Natural killer cell (primary cell): ENCODE data around the gene USP36. TPM values are rescaled to one million over a fixed set of nuclear protein-coding genes. Genes with fewer than 3 reads are reported as not detected.
"Not testable (repeated sequence)": the region's sequence is repeated elsewhere in the genome, so short reads cannot be mapped to it uniquely, and the experiment has no call there.

Source experiments
- ATAC-seq, 3 donors: fragments of 150-1000 bp in 2 of 3; fragments of 200-7000 bp in 1 of 3; cut with Tn5 transposase; 1 replicate in 1 of 3; 2 replicates in 2 of 3; pipeline ENCODE4 v1.10.0; 2021; ENCODE audit warnings: mild to moderate bottlenecking in 2 of 3, moderate library complexity in 2 of 3
- DNase-seq, 2 donors: peaks; one replicate each; pipeline versions ENCODE4 v3.0.0 to v3.0.0-alpha.2; 2013 to 2021; ENCODE audit warnings: mixed read lengths in 1 of 2
- H3K27ac ChIP-seq: one replicate; pipeline ENCODE4 v1.5.1; 2013; ENCODE audit warnings: mild to moderate bottlenecking, low read length
- H3K27me3 ChIP-seq: one replicate; pipeline ENCODE4 v1.6.1; 2013; ENCODE audit warnings: low read length; ENCODE audit not compliant: control insufficient read depth, insufficient read depth
- H3K36me3 ChIP-seq: one replicate; pipeline ENCODE4 v1.6.1; 2013; ENCODE audit warnings: low read length; ENCODE audit not compliant: control insufficient read depth, insufficient read depth
- H3K4me1 ChIP-seq: one replicate; pipeline ENCODE4 v1.6.1; 2013; ENCODE audit warnings: low read length; ENCODE audit not compliant: control insufficient read depth, insufficient read depth
- H3K4me3 ChIP-seq: one replicate; pipeline ENCODE4 v1.5.1; 2013; ENCODE audit warnings: low read length
- H3K9me3 ChIP-seq: one replicate; pipeline ENCODE4 v1.6.1; 2013; ENCODE audit warnings: low read length; ENCODE audit not compliant: control insufficient read depth, insufficient read depth
- H3K27ac Mint-ChIP-seq, 2 donors: one replicate each; pipeline ENCODE4 v1.8.0; 2022; ENCODE audit warnings: mild to moderate bottlenecking in 2 of 2, mixed read lengths in 2 of 2, moderate library complexity in 1 of 2
- H3K27me3 Mint-ChIP-seq, 2 donors: one replicate each; pipeline ENCODE4 v1.8.0; 2022; ENCODE audit warnings: low read depth in 2 of 2, mixed read lengths in 2 of 2
- H3K36me3 Mint-ChIP-seq: one replicate; pipeline ENCODE4 v1.8.0; 2022; ENCODE audit warnings: mixed read lengths
- H3K4me1 Mint-ChIP-seq, 2 donors: one replicate each; pipeline ENCODE4 v1.8.0; 2022; ENCODE audit warnings: mixed read lengths in 2 of 2
- H3K4me3 Mint-ChIP-seq: one replicate; pipeline ENCODE4 v1.8.0; 2022; ENCODE audit warnings: mild to moderate bottlenecking, moderate library complexity, mixed read lengths
- H3K9me3 Mint-ChIP-seq, 2 donors: one replicate each; pipeline ENCODE4 v1.8.0; 2022; ENCODE audit warnings: mixed read lengths in 2 of 2
- CTCF ChIP-seq: fragments of 200-600 bp; IDR thresholded peaks from one replicate; pipeline ENCODE4 v1.8.0; 2022; ENCODE audit warnings: antibody characterized with exemption
- WGBS: methylation state at CpG from one replicate; pipeline ENCODE4 v1.1.7; 2013; ENCODE audit warnings: missing lambda C conversion rate; ENCODE audit not compliant: insufficient coverage; 5-methylcytosine and 5-hydroxymethylcytosine counted together
- intact Hi-C: fragments of 100-400 bp; cut with micrococcal nuclease; formaldehyde crosslinking; loops from one replicate; pipeline ENCODE4 v1.14.2; 2022
- total RNA-seq, 4 donors: library from RNA; stranded (reverse); fragments of 120-200 nt in 1 of 4; gene quantifications; one replicate each; pipeline versions ENCODE4 v1.2.3 to v1.2.4, GENCODE V29; 2013 to 2022

Gene USP36
- 100 to 1,000 TPM; 241 to 304 (median 270) TPM for total RNA-seq
- 50.1 TPM for total RNA-seq (2013)

GRCh38 chr17:78840780-78841611 is at the start of gene USP36:
Gene USP36, minus strand, starts transcription at chr17:78840814. Its CDS starts 4,451 bp downstream, at chr17:78836363.
- TF ChIP-seq CTCF: no peak
- peak within 1 kb of the TSS; percentile 96 for H3K27ac ChIP-seq
- DNase-seq (peak; percentile 100), ATAC-seq (peak; percentile 82 to 94 (median 85))
- H3K36me3 ChIP-seq: peaks cover 18% of the 10 kb centered on the region
- Mint-ChIP-seq H3K27ac (peak within 1 kb of the TSS; percentile 92 to 96), H3K27me3 (no peaks in the 10 kb centered on the region), H3K4me3 (peak within 1 kb of the TSS; percentile 89), H3K36me3 (peaks cover 8% of the 10 kb centered on the region), H3K4me1 (peaks cover 23 to 44% of the 10 kb centered on the region in 2 donors), H3K9me3 (no peaks in the 10 kb centered on the region)
- under 1% methylated on average over 71 of the region's 74 CpGs for WGBS
- H3K4me3 ChIP-seq: peak within 1 kb of the TSS; percentile 62
- peaks cover 25% of the 10 kb centered on the region for H3K4me1 ChIP-seq
- H3K27me3 ChIP-seq: no peaks in the 10 kb centered on the region
- no peaks in the 10 kb centered on the region for H3K9me3 ChIP-seq
- intact Hi-C loops: loop anchor here (1.0 kb wide), 1 partner anchor 24 kb away; no protein-coding TSS in a partner anchor

- not testable (repeated sequence) for H3K27me3 Mint-ChIP-seq, ATAC-seq, H3K4me3 Mint-ChIP-seq
Observed at GRCh38 chr17:78890096-78890495, 49.5 kb upstream of the USP36 start.

GRCh38 chr17:78889531-78889930 is 48.9 kb upstream of the USP36 start:
- no peak overlapping the region for H3K4me3 Mint-ChIP-seq

More at GRCh38 chr17:78890096-78890495, 49.5 kb upstream of the USP36 start:
- Histone ChIP-seq H3K4me1 (peaks cover 64% of the 10 kb centered on the region), H3K27ac (peak overlapping the region; percentile 74)
- H3K9me3 ChIP-seq, H3K9me3 Mint-ChIP-seq, H3K36me3 Mint-ChIP-seq, H3K4me3 ChIP-seq, intact Hi-C loops, H3K36me3 ChIP-seq, H3K27me3 ChIP-seq, DNase-seq: not testable (repeated sequence)
- peaks cover 0 to 20% of the 10 kb centered on the region in 2 donors for H3K4me1 Mint-ChIP-seq
- 83% methylated on average over 10 of the region's 11 CpGs for WGBS
- H3K27ac Mint-ChIP-seq: peak overlapping the region in 1 of 2 donors; percentile 68

More at GRCh38 chr17:78889531-78889930, 48.9 kb upstream of the USP36 start:
- Histone ChIP-seq H3K27me3 (no peaks in the 10 kb centered on the region), H3K36me3 (no peaks in the 10 kb centered on the region), H3K27ac (peak overlapping the region; percentile 74), H3K9me3 (no peaks in the 10 kb centered on the region), H3K4me3 (peak overlapping the region; percentile 26), H3K4me1 (peaks cover 70% of the 10 kb centered on the region)
- WGBS: 46% methylated on average over 8 of the region's 8 CpGs
- peak in 1 of 2 donors; percentile 40 for DNase-seq
- Mint-ChIP-seq H3K4me1 (peaks cover 0 to 20% of the 10 kb centered on the region in 2 donors), H3K27ac (peak overlapping the region in 1 of 2 donors; percentile 14), H3K36me3 (no peaks in the 10 kb centered on the region), H3K27me3 (peaks cover 0 to 5% of the 10 kb centered on the region in 2 donors), H3K9me3 (no peaks in the 10 kb centered on the region)
- no peak for TF ChIP-seq CTCF
- intact Hi-C loops: no loop called here
- peak in 2 of 3 donors; percentile 29 to 36 for ATAC-seq
